ENCODE results near the gene VPS13A.

GRCh38 chr9:77374266-77374665, 196.9 kb downstream of the VPS13A start:
- TF ChIP-seq CTCF (IDR thresholded peaks at IDR 0.05 in 2 of 3, conservative IDR thresholded peaks at IDR 0.05 in 1 of 3; ENCODE audit: insufficient read depth in 2 of 3, low read depth in 1 of 3, low read length in 3 of 3) (no peak), NR2C2 (CRISPR knock-in tag; IDR thresholded peaks at IDR 0.05) (no peak), NR2C2 (tag; IDR thresholded peaks at IDR 0.05) (no peak), HDAC6 (IDR thresholded peaks at IDR 0.05; ENCODE audit: low read depth, low read length) (no peak), REST (IDR thresholded peaks at IDR 0.05; ENCODE audit: borderline replicate concordance) (no peak), REST (CRISPR knock-in tag; IDR thresholded peaks at IDR 0.05; ENCODE audit: low read depth) (no peak), TEAD4 (IDR thresholded peaks at IDR 0.05; ENCODE audit: low read length) (no peak), TEAD4 (CRISPR knock-in tag; IDR thresholded peaks at IDR 0.05; ENCODE audit: borderline replicate concordance) (no peak), MAX (CRISPR knock-in tag; IDR thresholded peaks at IDR 0.05) (no peak), BACH1 (tag; IDR thresholded peaks at IDR 0.05) (no peak), POLR2AphosphoS5 (IDR thresholded peaks at IDR 0.05; ENCODE audit: control insufficient read depth, insufficient read depth, low read depth, low read length) (no peak)

Measured in K562 (cell line).